ENCODE results near the gene CALY. TPM values are rescaled to one million over a fixed set of nuclear protein-coding genes. Genes with fewer than 3 reads are reported as not detected.

Gene CALY
- polyA plus RNA-seq, 2 donors, result 0.05 to 0.12 TPM

DNA sequence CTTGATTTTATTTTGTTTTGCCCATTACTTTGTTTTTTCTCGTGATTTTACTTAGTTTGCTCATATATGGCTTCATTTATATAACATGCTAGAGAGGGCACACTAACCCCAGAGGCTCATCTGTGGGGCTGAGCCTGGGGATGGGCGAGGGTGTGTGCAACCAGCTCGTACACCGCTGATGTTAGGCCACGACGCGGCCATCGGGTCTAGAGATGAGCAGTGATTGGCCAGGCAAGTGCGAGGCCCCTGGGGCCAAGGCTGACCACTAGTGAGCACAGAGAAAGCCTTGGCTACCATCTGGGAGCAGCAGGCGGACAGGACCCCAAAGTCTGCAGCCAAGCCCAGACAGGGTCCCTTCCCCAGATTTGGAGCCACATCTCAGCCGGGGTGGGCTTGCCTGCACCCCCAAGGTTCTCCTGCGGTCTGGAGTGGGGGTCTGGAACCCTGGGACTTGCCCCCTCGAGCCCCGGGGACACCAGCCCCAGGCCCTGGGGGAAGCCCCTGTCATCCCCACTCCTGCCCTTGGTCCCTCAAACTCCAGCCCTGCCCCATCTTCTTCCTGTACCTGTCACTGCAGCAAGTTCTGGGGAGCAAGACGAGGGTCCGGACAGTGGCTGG lies 17.4 kb upstream of the CALY start:
- Histone ChIP-seq H3K27ac (ENCODE audit: low read depth in 2 of 2, low read length in 1 of 2) (no peak overlapping the region), H3K36me3 (ENCODE audit: control insufficient read depth in 2 of 2, insufficient read depth in 2 of 2, low read length in 1 of 2) (no peaks in the 10 kb centered on the region), H3K4me1 (ENCODE audit: control insufficient read depth in 2 of 2, insufficient read depth in 2 of 2, low read length in 1 of 2) (peaks cover 0 to 11% of the 10 kb centered on the region in 2 donors), H3K9me3 (ENCODE audit: control insufficient read depth in 2 of 2, insufficient read depth in 1 of 2, low read depth in 1 of 2, low read length in 1 of 2) (no peaks in the 10 kb centered on the region), H3K27me3 (ENCODE audit: control insufficient read depth in 1 of 2, insufficient read depth in 2 of 2, low read length in 2 of 2) (no peaks in the 10 kb centered on the region), H3K4me3 (ENCODE audit: low read depth in 1 of 2, low read length in 2 of 2) (no peak overlapping the region)
- WGBS, 2 donors, result 87% methylated on average over 16 of the region's 16 CpGs

DNA sequence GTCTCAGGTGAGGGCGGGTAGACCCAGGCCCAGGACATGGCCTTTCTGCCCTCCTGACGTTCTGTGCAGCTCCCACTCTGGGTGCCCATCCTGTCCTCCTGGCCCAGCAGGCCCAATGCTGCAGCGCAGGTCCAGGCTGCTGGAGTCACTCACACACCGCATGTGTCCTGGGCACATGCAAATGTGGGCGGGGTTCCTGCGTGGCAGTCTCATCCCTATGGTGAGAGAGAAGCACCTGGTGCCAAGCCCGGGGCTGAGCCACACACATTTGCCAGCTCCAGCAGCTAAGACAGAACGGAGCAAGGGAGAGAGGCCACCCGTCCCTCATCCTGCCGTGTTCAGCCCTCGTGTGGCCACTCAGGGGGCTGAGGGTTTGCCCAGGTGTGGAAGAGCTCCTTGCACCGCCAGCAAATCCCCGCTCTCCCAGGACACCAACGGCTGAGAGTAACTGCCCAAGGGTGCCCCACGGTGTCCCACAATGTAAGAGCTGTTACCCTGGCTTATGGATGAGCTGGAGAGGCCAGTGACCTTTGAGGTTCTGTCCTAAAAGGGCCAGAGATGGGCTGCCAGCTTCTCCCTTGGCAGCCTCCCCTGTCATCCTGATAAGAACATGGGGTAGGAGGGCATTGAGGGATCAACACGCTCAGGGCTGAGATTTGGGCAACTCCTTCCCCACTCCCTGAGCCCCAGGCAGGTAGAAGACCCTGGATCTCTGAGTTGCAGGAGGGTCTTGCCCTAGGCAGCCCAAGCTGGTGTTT lies 16.7 kb upstream of the CALY start:
- H3K9me3 ChIP-seq (ENCODE audit: control insufficient read depth in 2 of 2, insufficient read depth in 1 of 2, low read depth in 1 of 2, low read length in 1 of 2), result no peaks in the 10 kb centered on the region
- H3K4me1 ChIP-seq (ENCODE audit: control insufficient read depth in 2 of 2, insufficient read depth in 2 of 2, low read length in 1 of 2), result peaks cover 0 to 11% of the 10 kb centered on the region in 2 donors
- WGBS, 2 donors, result 60 to 72% methylated on average over 16 of the region's 16 CpGs
- no peak overlapping the region for H3K4me3 ChIP-seq (ENCODE audit: low read depth in 1 of 2, low read length in 2 of 2)
- H3K27me3 ChIP-seq (ENCODE audit: control insufficient read depth in 1 of 2, insufficient read depth in 2 of 2, low read length in 2 of 2), result no peaks in the 10 kb centered on the region
- H3K27ac ChIP-seq (ENCODE audit: low read depth in 2 of 2, low read length in 1 of 2), result no peak overlapping the region
- H3K36me3 ChIP-seq (ENCODE audit: control insufficient read depth in 2 of 2, insufficient read depth in 2 of 2, low read length in 1 of 2), result no peaks in the 10 kb centered on the region

GRCh38 chr10:133351408-133352318 lies 15.0 kb upstream of the CALY start:
- H3K4me3 ChIP-seq (ENCODE audit: low read depth in 1 of 2, low read length in 2 of 2), result no peak overlapping the region
- H3K9me3 ChIP-seq (ENCODE audit: control insufficient read depth in 2 of 2, insufficient read depth in 1 of 2, low read depth in 1 of 2, low read length in 1 of 2), result peaks cover 0 to 3% of the 10 kb centered on the region in 2 donors
- 71 to 73% methylated on average over 24 of the region's 24 CpGs for WGBS, 2 donors
- H3K36me3 ChIP-seq (ENCODE audit: control insufficient read depth in 2 of 2, insufficient read depth in 2 of 2, low read length in 1 of 2), result no peaks in the 10 kb centered on the region
- H3K4me1 ChIP-seq (ENCODE audit: control insufficient read depth in 2 of 2, insufficient read depth in 2 of 2, low read length in 1 of 2), result peaks cover 0 to 3% of the 10 kb centered on the region in 2 donors
- H3K27ac ChIP-seq (ENCODE audit: low read depth in 2 of 2, low read length in 1 of 2), result no peak overlapping the region
- no peaks in the 10 kb centered on the region for H3K27me3 ChIP-seq (ENCODE audit: control insufficient read depth in 1 of 2, insufficient read depth in 2 of 2, low read length in 2 of 2)

- Histone ChIP-seq H3K36me3 (ENCODE audit: control insufficient read depth in 2 of 2, insufficient read depth in 2 of 2, low read length in 1 of 2) (no peaks in the 10 kb centered on the region), H3K4me3 (ENCODE audit: low read depth in 1 of 2, low read length in 2 of 2) (no peak overlapping the region), H3K9me3 (ENCODE audit: control insufficient read depth in 2 of 2, insufficient read depth in 1 of 2, low read depth in 1 of 2, low read length in 1 of 2) (peaks cover 0 to 3% of the 10 kb centered on the region in 2 donors), H3K27me3 (ENCODE audit: control insufficient read depth in 1 of 2, insufficient read depth in 2 of 2, low read length in 2 of 2) (no peaks in the 10 kb centered on the region), H3K27ac (ENCODE audit: low read depth in 2 of 2, low read length in 1 of 2) (no peak overlapping the region), H3K4me1 (ENCODE audit: control insufficient read depth in 2 of 2, insufficient read depth in 2 of 2, low read length in 1 of 2) (no peaks in the 10 kb centered on the region)
- WGBS, 2 donors, result 49 to 51% methylated on average over 13 of the region's 13 CpGs
Observed at GRCh38 chr10:133350950-133351329, 14.2 kb upstream of the CALY start.

GRCh38 chr10:133350283-133350949 lies 13.7 kb upstream of the CALY start:
- Histone ChIP-seq H3K4me3 (ENCODE audit: low read depth in 1 of 2, low read length in 2 of 2) (no peak overlapping the region), H3K27me3 (ENCODE audit: control insufficient read depth in 1 of 2, insufficient read depth in 2 of 2, low read length in 2 of 2) (no peaks in the 10 kb centered on the region), H3K9me3 (ENCODE audit: control insufficient read depth in 2 of 2, insufficient read depth in 1 of 2, low read depth in 1 of 2, low read length in 1 of 2) (peaks cover 0 to 3% of the 10 kb centered on the region in 2 donors), H3K36me3 (ENCODE audit: control insufficient read depth in 2 of 2, insufficient read depth in 2 of 2, low read length in 1 of 2) (no peaks in the 10 kb centered on the region), H3K27ac (ENCODE audit: low read depth in 2 of 2, low read length in 1 of 2) (no peak overlapping the region), H3K4me1 (ENCODE audit: control insufficient read depth in 2 of 2, insufficient read depth in 2 of 2, low read length in 1 of 2) (no peaks in the 10 kb centered on the region)
- WGBS, 2 donors, result 76 to 79% methylated on average over 12 of the region's 12 CpGs

DNA sequence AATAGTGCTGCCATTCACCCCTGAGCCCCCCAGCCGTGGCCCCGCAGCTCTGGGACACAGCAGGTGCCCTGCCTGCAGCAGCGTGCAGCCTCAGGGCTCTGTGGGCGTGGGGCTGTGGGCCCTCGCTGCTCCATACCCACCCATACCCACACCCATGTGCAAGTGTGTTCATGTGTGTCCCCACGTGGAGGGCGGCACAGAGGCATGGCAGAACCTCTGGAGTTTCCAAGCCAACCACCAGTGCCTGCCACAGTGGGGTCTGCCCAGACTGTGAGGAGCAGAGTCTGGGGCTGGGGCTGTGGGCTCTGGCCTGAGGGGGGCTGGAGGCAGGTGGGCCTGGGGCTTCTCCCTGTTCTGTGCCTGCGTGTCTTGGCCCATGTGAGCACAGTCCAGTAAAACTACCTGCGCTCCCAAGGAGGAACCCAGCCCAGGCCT lies 12.9 kb upstream of the CALY start:
- Histone ChIP-seq H3K27ac (ENCODE audit: low read depth in 2 of 2, low read length in 1 of 2) (no peak overlapping the region), H3K4me3 (ENCODE audit: low read depth in 1 of 2, low read length in 2 of 2) (no peak overlapping the region), H3K27me3 (ENCODE audit: control insufficient read depth in 1 of 2, insufficient read depth in 2 of 2, low read length in 2 of 2) (no peaks in the 10 kb centered on the region), H3K36me3 (ENCODE audit: control insufficient read depth in 2 of 2, insufficient read depth in 2 of 2, low read length in 1 of 2) (no peaks in the 10 kb centered on the region), H3K4me1 (ENCODE audit: control insufficient read depth in 2 of 2, insufficient read depth in 2 of 2, low read length in 1 of 2) (no peaks in the 10 kb centered on the region), H3K9me3 (ENCODE audit: control insufficient read depth in 2 of 2, insufficient read depth in 1 of 2, low read depth in 1 of 2, low read length in 1 of 2) (peaks cover 0 to 3% of the 10 kb centered on the region in 2 donors)
- WGBS, 2 donors, result 50 to 56% methylated on average over 9 of the region's 9 CpGs

DNA sequence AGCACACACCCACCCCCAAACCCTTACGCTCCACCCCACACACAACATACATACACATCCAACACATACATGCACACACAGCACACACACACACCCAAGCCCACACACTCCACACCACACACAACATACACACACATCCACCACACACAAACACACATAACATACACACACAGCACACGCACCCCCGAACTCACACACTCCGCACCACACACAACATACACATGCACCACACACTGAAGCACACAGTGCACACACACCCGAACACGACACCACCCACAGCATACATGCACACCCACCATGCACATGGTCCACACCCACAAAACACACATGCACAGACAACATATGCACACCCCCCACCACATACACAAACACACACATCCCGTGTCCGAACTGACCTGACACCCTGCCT lies 12.5 kb upstream of the CALY start:
- H3K27ac ChIP-seq (ENCODE audit: low read depth in 2 of 2, low read length in 1 of 2), result no peak overlapping the region
- H3K4me3 ChIP-seq (ENCODE audit: low read depth in 1 of 2, low read length in 2 of 2), result no peak overlapping the region
- H3K9me3 ChIP-seq (ENCODE audit: control insufficient read depth in 2 of 2, insufficient read depth in 1 of 2, low read depth in 1 of 2, low read length in 1 of 2), result peaks cover 0 to 3% of the 10 kb centered on the region in 2 donors
- H3K36me3 ChIP-seq (ENCODE audit: control insufficient read depth in 2 of 2, insufficient read depth in 2 of 2, low read length in 1 of 2), result no peaks in the 10 kb centered on the region
- H3K27me3 ChIP-seq (ENCODE audit: control insufficient read depth in 1 of 2, insufficient read depth in 2 of 2, low read length in 2 of 2), result no peaks in the 10 kb centered on the region
- 75% methylated on average over 8 of the region's 8 CpGs for WGBS, 2 donors
- H3K4me1 ChIP-seq (ENCODE audit: control insufficient read depth in 2 of 2, insufficient read depth in 2 of 2, low read length in 1 of 2), result no peaks in the 10 kb centered on the region

GRCh38 chr10:133347710-133348517 lies 11.2 kb upstream of the CALY start:
- H3K4me1 ChIP-seq (ENCODE audit: control insufficient read depth in 2 of 2, insufficient read depth in 2 of 2, low read length in 1 of 2), result no peaks in the 10 kb centered on the region
- H3K27ac ChIP-seq (ENCODE audit: low read depth in 2 of 2, low read length in 1 of 2), result no peak overlapping the region
- H3K36me3 ChIP-seq (ENCODE audit: control insufficient read depth in 2 of 2, insufficient read depth in 2 of 2, low read length in 1 of 2), result no peaks in the 10 kb centered on the region
- WGBS, 2 donors, result 49 to 50% methylated on average over 14 to 16 of the region's 16 CpGs
- H3K4me3 ChIP-seq (ENCODE audit: low read depth in 1 of 2, low read length in 2 of 2), result no peak overlapping the region
- H3K9me3 ChIP-seq (ENCODE audit: control insufficient read depth in 2 of 2, insufficient read depth in 1 of 2, low read depth in 1 of 2, low read length in 1 of 2), result peaks cover 0 to 3% of the 10 kb centered on the region in 2 donors
- no peaks in the 10 kb centered on the region for H3K27me3 ChIP-seq (ENCODE audit: control insufficient read depth in 1 of 2, insufficient read depth in 2 of 2, low read length in 2 of 2)

Measured in esophagus (tissue), 2 donors.